Activated T-cell treated with anti-CD3 and anti-CD28 coated beads for 4 hours (primary cell): ENCODE data around the gene VCX3B.
"Not testable (repeated sequence)": the region's sequence is repeated elsewhere in the genome, so short reads cannot be mapped to it uniquely, and the experiment has no call there.

Source experiments
- DNase-seq: peaks from one replicate; pipeline ENCODE4 v3.0.0-alpha.2; 2020

The VCX3B gene

DNA sequence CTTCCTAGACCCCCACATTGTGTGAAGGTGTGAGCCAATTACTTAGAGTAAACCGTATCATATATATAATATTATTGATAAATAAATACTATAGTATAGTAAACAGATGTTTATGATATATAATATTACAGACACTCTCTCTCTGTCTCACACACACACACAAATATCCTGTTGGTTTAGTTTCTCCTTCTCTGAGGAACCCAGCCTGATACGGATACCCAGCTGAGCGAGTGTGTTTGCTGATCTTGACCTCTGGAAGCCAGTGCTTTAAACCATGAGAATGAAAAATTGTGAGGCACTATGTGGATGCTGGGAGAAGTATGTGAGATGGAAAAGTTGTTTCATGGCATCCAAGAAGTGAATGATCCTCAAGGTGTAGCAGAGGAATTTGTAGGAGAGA, at the start of gene VCX3B:
TSS of gene VCX3B (plus strand) at position 301 of the 400 bp plus-strand sequence. CDS start 621 bp downstream, outside the sequence.
- not testable (repeated sequence) for DNase-seq

DNA sequence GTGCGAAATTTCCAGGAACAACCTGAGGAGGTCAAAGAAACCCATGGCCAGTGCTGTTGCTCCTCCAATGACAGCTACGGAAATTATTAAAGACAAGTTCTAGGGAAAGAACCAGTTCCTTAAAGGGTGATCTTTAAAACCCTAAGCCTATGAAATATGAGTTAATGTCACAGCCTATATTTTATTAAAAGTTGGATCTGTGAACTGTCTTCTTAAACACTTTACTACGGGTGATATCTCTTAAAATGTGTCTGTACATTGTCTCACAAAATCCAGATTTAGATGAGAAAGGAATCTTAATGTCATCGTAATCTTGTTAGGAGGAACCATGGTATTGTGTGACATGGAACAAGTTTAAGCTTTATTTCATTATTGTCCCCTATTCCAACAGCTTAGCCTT, 46.3 kb upstream of the VCX3B start:
- DNase-seq = no peak

DNA sequence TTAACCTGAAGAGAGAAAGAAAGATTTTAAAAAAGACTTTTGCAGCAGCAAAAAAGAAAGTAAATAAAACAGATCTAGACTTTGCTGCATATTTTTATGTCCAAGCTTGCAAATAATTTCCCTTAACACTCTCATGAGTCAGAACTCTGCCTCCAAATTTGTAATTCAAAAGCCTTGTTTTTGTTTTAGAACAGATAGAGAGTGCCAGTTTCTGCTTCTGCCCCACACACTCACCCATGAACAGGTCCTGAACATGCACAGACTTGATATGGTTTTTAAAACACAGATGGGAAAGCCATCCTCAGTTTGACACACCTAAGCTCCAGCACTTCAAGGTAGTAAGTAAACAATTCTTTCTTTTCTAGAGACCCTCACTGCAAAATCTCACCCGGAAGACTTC, 39.7 kb upstream of the VCX3B start:
- no peak for DNase-seq

DNA sequence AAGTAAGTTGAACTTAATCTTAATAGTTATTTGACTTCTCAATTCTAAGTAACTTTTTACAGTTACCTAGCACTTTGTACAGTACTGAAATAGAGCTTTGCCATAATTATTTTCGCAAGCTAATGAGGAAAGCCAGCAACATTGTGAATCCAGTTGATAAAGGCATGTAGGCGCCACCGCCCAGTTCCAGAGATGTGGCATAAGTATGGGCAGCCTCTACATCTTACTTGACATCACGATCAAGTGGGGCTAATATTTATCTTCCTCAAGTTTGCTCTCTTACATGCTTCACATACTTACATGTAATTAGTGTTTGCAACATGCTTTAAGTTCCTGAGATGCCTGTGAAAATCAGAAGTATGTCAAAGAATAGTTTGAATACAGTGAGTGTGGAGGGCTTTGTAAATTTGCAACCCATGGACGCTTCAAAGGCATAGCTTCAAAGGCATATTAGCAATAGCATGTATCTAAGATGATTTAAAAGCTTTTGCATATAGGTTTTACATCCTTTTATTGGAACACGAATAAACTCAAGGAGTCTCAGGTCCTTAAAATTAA, 34.9 kb upstream of the VCX3B start:
- DNase-seq = no peak

- DNase-seq = no peak
These were observed 34.2 kb upstream of the VCX3B start for GRCh38 chrX:8430444-8430843.

GRCh38 chrX:8432396-8432795, 32.2 kb upstream of the VCX3B start:
- DNase-seq = no peak

DNA sequence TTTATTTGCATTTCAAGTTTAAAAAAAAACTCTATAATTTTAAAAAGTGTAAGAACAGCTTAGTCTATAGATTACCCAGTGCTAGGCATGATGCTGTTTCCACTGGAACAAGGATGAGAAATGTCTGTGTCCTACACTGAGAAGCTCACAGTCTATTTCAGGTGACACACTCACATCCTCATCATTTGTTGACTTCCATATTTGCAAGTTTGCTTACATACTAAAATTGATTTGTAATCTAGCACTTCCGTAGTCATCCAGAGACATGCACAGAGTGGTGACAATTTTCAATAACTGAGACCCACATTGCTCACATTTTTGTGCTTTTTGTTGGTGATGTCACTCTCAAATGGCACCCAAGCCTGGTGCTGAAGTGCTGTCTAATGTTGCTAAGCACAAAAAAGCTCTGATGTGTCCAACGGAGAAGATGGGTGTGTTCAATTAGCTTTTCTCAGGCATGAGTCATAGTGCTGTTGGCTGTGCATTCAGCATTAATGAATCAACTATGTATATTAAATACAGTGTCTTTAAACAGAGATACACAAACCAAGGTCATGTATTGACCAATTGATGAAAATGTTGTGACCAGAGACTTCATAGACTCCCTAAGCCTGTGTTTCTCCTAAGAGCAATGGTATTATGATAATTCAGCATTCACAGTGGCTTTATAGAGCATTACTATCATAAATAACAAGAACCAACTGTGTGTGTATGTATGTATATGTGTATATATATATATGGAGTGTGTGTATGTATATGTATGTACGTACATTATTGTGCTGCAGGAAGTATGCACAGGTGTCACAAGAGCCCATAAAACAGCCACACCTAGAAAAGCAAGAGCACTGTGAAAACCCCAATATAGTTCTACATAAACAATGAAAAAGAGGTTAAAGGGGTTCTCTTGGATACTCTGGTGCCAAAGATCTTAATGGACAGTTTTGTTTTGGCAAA, 31.2 kb upstream of the VCX3B start:
- DNase-seq = no peak

DNA sequence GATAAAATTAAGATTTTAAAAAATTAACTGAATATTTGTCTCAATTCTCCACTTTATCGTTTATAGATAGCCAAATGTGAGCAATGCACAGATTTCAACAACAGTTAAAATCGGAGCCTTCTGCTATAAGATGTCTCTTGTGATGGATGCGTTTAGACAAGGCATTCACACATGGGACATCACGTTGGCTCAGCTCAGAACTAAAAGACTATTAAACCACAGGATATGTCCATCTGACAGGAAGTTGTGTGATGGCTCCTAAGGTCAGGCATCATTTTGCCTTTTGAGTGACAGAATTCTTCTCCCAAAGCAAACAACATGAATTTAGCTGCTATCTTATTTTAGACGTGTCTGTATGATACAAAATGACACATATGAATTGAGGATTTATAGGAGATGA, 17.3 kb upstream of the VCX3B start:
- DNase-seq = no peak

DNA sequence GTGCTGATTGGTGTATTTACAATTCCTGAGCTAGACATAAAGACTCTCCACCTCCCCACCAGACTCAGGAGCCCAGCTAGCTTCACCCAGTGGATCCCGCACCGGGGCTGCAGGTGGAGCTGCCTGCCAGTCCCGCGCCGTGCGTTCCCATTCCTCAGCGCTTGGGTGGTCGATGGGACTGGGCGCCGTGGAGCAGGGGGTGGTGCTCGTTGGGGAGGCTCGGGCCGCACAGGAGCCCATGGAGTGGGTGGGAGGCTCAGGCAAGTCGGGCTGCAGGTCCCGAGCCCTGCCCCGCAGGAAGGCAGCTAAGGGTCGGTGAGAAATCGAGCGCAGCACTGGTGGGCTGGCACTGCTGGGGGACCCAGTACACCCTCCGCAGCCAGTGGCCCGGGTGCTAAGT, 12.3 kb upstream of the VCX3B start:
- not testable (repeated sequence) for DNase-seq

DNA sequence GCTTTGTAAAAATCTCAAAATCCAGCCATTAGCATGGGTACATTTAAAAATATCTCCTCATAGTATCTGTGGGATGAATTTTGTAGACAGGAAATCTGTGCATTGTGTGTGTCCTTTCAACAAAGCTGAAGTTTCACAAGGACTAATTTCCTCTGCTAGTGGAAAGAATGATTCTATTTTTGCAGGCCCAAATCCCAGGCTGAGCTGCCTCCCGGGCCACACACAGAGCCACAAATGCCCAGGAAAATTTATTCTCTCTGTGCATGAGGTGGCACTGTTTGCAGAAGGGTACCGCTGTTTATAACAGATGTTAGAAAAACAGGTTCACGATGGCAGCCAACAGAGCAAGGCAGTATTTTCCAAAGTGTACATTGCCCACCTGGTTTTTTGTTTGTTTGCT, 11.0 kb upstream of the VCX3B start:
- no peak for DNase-seq

GRCh38 chrX:8455557-8455956, 9.1 kb upstream of the VCX3B start:
- DNase-seq = no peak

- DNase-seq = no peak
These were observed 2.1 kb upstream of the VCX3B start for GRCh38 chrX:8462488-8462887.

DNA sequence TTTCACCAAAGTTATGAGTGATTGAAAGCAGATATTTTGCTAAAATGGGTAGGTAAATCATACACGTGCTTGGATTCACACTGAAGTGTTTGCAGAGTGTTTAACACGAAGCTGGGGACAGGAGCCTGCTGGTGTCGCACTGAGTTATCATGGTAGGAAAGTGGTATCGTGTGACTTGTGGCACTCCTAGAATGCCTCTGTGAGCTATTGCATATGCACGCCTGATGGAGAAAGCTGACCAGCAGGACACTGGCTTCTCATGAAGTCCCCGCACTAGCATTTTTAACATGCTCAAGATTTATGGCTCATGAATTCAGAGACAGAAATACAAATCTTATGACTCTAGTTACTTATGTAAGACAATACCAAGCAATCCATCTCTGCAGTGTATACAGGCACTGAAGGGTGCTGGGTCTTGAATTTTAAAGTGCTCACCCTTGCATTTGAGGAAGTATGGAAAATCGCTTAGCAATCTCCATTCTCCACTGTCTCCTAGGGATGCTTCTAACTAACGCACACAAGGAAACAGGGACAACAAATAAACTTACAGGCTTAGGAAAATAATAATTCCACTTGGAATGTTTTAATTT, 19.8 kb downstream of the VCX3B start:
- no peak for DNase-seq

DNA sequence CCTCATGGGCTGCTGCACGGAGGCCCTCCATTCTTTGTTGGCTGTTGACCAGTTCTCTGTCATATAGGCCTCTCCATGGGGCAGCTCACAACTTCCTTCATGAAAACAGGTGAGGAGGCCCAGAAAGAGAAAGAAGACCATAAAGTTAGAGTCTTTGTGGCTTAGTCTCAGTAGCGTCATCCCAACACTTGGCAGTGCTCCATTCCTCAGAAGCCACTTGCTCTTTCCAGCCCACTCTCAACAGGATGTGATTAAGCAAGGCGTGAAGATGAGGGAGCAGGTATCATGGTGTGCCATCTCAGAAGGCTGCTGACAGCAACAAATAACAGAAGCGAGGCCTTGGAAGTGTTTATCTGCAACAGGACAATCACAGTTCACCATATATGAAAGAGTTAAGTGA, 30.4 kb downstream of the VCX3B start:
- DNase-seq = not testable (repeated sequence)

GRCh38 chrX:8500203-8500602, 35.6 kb downstream of the VCX3B start:
- no peak for DNase-seq

GRCh38 chrX:8502101-8502500, 37.5 kb downstream of the VCX3B start:
- not testable (repeated sequence) for DNase-seq

DNA sequence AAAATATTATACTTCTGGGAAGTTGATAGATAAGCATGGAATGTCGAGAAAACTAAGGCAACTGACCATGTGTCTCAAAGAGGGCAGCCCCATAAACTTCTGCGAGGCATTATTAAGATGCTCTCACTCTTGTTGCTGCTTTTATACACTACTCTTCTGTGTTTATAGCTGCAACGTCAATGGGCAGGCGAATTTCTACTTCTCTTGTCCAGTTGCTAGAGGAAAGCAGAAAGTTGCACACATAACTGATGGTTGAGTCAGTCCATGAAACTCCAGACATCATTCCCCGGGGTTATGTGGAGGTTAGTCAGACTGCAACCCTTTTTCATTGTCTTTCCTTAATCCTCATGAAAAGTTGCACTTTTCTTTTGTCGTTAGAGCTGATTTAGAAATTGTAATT, 39.8 kb downstream of the VCX3B start:
- no peak for DNase-seq
